HG03378 (cell line): ENCODE data around the gene SNX1.

Source experiments
- ATAC-seq: cut with Tn5 transposase; IDR thresholded peaks from one replicate; pipeline ENCODE4 v1.9.1; 2021; ENCODE audit warnings: mild to moderate bottlenecking, moderate library complexity; ENCODE audit not compliant: unreplicated experiment

SNX1 gene

GRCh38 chr15:64162869-64163658, 67.3 kb downstream of the SNX1 start, which contains the start of gene PPIB:
Gene PPIB (minus strand): TSS chr15:64163022. CDS start chr15:64162986, 36 bp downstream.
- peak; percentile 79 for ATAC-seq

GRCh38 chr15:64163659-64164362, 68.0 kb downstream of the SNX1 start:
- peak; percentile 12 for ATAC-seq

DNA sequence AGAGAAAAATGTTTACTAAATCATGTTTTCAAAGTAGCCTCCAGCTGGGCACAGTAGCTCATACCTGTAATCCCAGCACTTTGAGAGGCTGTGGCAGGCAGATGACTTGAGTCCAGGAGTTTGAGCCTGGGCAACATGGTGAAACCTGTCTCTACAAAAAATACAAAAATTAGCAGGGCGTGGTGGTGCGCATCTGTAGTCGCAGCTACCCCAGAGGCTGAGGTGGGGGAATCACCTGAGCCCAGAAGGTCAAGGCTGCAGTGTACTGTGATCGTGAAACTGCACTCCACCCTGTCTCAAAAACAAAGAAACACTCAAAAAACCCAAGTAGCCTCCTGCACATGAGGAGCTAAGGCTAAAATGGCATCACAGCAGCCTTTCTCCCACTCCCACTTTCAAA, 68.7 kb downstream of the SNX1 start:
- no peak for ATAC-seq

- no peak for ATAC-seq
These were observed 70.5 kb downstream of the SNX1 start for GRCh38 chr15:64166102-64166890.

DNA sequence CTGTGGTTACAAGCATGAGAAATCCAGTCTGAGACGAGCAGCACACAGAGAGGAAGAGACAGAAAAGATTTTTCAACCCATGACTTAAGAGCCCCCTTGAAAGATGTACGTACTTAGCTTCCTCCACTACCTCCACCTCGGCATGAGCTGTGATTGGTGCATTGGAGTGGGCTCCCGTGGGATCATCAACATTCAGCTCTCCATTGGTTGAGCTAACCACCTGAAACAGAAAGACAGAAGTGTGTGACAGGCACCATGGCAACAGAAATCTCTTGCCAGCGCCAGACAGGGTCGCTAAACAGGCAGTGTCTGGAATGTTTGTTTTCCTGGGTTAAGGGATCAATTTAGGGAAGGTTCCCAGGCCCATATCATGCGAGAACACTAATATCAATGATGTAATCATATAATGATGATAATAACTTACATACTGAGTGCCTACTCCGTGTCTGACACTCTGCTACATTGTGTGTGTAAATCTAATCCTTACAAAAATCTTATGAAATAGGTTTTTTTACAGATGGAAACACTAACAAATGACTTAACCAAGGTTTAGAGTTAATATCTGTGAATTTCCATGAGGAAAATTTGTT, 84.5 kb downstream of the SNX1 start:
- no peak for ATAC-seq

GRCh38 chr15:64182859-64183370, 87.1 kb downstream of the SNX1 start:
- ATAC-seq = no peak

DNA sequence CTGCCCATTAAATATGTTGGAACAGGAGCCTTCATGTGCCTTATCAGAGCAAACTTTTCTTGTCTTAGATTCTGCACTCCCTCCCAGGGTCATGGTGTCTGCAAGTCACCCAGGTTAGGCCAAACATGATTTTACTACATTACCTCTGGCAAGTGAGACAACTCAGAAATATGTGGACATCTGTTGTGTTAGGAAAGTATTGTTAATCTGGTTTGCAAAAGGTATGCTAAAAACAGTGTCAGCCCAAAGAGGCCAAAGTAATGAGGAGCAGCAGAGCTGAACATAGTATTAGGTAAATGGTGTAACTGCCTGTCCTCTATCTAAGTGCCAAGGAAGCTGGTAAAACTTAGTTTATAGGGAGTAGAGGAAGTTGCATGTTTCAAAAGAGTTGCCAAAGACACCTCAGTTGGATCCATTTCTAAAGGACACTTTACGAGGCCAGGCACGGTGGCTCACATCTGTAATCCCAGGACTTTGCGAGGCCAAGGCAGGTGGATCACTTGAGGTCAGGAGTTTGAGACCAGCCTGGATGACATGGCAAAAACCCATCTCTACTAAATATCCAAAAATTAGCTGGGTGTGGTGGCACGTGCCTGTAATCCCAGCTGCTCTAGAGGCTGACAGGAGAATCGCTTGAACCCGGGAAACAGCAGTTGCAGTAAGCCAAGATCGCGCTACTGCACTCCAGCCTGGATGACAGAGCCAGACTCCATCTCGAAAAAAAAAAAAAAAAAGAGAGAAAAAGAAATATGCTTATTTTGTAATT, 89.5 kb downstream of the SNX1 start:
- ATAC-seq = no peak

- ATAC-seq = no peak
These were observed 91.8 kb downstream of the SNX1 start for GRCh38 chr15:64187396-64188191.
